ENCODE data around the gene FPR2.

GRCh38 chr19:51779181-51779580, 18.2 kb downstream of the FPR2 start:
- TF ChIP-seq CTCF (IDR thresholded peaks at IDR 0.05) (no peak), EZH2 (IDR thresholded peaks at IDR 0.05; ENCODE audit: borderline replicate concordance, insufficient read depth, low read depth, low read length, poor library complexity, severe bottlenecking) (no peak)
